HG03520 (cell line): ENCODE results near the gene MRPL34.
A peak's percentile ranks its signal among the peaks of the same experiment; 100 is the strongest.

Experiments used
- ATAC-seq: cut with Tn5 transposase; IDR thresholded peaks from one replicate; pipeline ENCODE4 v1.9.1; 2021; ENCODE audit warnings: mild to moderate bottlenecking, moderate library complexity; ENCODE audit not compliant: unreplicated experiment

Gene MRPL34

GRCh38 chr19:17309198-17309964 is 3.7 kb downstream of the MRPL34 start, which contains the start of gene DDA1:
TSS of gene DDA1 (plus strand) at chr19:17309563. CDS start at chr19:17309655, 92 bp downstream.
- peak; percentile 45 for ATAC-seq

GRCh38 chr19:17309965-17310461 is 4.3 kb downstream of the MRPL34 start:
- no peak for ATAC-seq

GRCh38 chr19:17311455-17312188 is 6.0 kb downstream of the MRPL34 start:
- no peak for ATAC-seq

- no peak for ATAC-seq
Measured at GRCh38 chr19:17312189-17313113, 6.8 kb downstream of the MRPL34 start.

- no peak for ATAC-seq
Measured at GRCh38 chr19:17314007-17314593, 8.4 kb downstream of the MRPL34 start.

- no peak for ATAC-seq
Measured at GRCh38 chr19:17318966-17319365, 13.3 kb downstream of the MRPL34 start.

- ATAC-seq: no peak
Measured at GRCh38 chr19:17319473-17320238, 14.0 kb downstream of the MRPL34 start.

GRCh38 chr19:17320435-17320834 is 14.8 kb downstream of the MRPL34 start:
- ATAC-seq: no peak

GRCh38 chr19:17321655-17322489 is 16.2 kb downstream of the MRPL34 start:
- no peak for ATAC-seq

GRCh38 chr19:17322854-17323253 is 17.2 kb downstream of the MRPL34 start:
- ATAC-seq: no peak

GRCh38 chr19:17323300-17323963 is 17.8 kb downstream of the MRPL34 start:
- ATAC-seq: no peak

- ATAC-seq: no peak
Measured at GRCh38 chr19:17323964-17324332, 18.3 kb downstream of the MRPL34 start.

- no peak for ATAC-seq
Measured at GRCh38 chr19:17324357-17325114, 18.9 kb downstream of the MRPL34 start.

- ATAC-seq: no peak
Measured at GRCh38 chr19:17325133-17325532, 19.5 kb downstream of the MRPL34 start.

GRCh38 chr19:17325881-17326594 is 20.4 kb downstream of the MRPL34 start:
- no peak for ATAC-seq

- ATAC-seq: no peak
Measured at GRCh38 chr19:17326595-17326966, 20.9 kb downstream of the MRPL34 start.

GRCh38 chr19:17327068-17327653 is 21.5 kb downstream of the MRPL34 start:
- no peak for ATAC-seq
